T-helper 17 cell (primary cell): ENCODE results near the gene TUBGCP2. TPM values are rescaled to one million over a fixed set of nuclear protein-coding genes. Genes with fewer than 3 reads are reported as not detected.

Experiments used
- ATAC-seq: fragments of 150-1000 bp; cut with Tn5 transposase; 2 replicates; pipeline ENCODE4 v1.10.0; 2021; ENCODE audit warnings: mild to moderate bottlenecking, moderate library complexity
- DNase-seq, 3 donors: peaks; one replicate each; pipeline versions ENCODE4 v3.0.0 to v3.0.0-alpha.2; 2020 to 2021
- H3K9me3 ChIP-seq: one replicate; pipeline ENCODE4 v1.7.0; 2013; ENCODE audit warnings: low read length, mild to moderate bottlenecking; ENCODE audit not compliant: control insufficient read depth, poor library complexity, severe bottlenecking
- H3K27ac Mint-ChIP-seq: one replicate; pipeline ENCODE4 v1.8.0; 2022; ENCODE audit warnings: mild to moderate bottlenecking, moderate library complexity, mixed read lengths
- H3K27me3 Mint-ChIP-seq: one replicate; pipeline ENCODE4 v1.8.0; 2022; ENCODE audit warnings: mixed read lengths
- H3K36me3 Mint-ChIP-seq: one replicate; pipeline ENCODE4 v1.8.0; 2022; ENCODE audit warnings: low read depth, mixed read lengths
- H3K4me1 Mint-ChIP-seq: one replicate; pipeline ENCODE4 v1.8.0; 2022; ENCODE audit warnings: mild to moderate bottlenecking, mixed read lengths
- H3K4me3 Mint-ChIP-seq: one replicate; pipeline ENCODE4 v1.8.0; 2022; ENCODE audit warnings: mild to moderate bottlenecking, moderate library complexity, mixed read lengths
- total RNA-seq, 4 donors: library from RNA in 2 of 4; stranded (reverse) in 2 of 4; gene quantifications; one replicate each; pipeline ENCODE4 v1.2.3 and lab custom pipeline; 2022 to 2026

TUBGCP2 gene
- total RNA-seq, 2 donors from 2014 or later, result 73.6 to 75.4 TPM

- ATAC-seq (peak; percentile 47), DNase-seq (peak; percentile 61 to 88 (median 86))
- H3K9me3 ChIP-seq, result no peaks in the 10 kb centered on the region
- peak overlapping the region; percentile 90 for H3K4me3 Mint-ChIP-seq
- H3K36me3 Mint-ChIP-seq, result no peaks in the 10 kb centered on the region
- peak overlapping the region; percentile 91 for H3K27ac Mint-ChIP-seq
- H3K4me1 Mint-ChIP-seq, result peaks cover 53% of the 10 kb centered on the region
- no peaks in the 10 kb centered on the region for H3K27me3 Mint-ChIP-seq
Observed at GRCh38 chr10:133261726-133262325, 46.8 kb downstream of the TUBGCP2 start.

GRCh38 chr10:133260895-133261725, 47.6 kb downstream of the TUBGCP2 start:
- Mint-ChIP-seq H3K4me1 (peaks cover 53% of the 10 kb centered on the region), H3K36me3 (no peaks in the 10 kb centered on the region)

DNA sequence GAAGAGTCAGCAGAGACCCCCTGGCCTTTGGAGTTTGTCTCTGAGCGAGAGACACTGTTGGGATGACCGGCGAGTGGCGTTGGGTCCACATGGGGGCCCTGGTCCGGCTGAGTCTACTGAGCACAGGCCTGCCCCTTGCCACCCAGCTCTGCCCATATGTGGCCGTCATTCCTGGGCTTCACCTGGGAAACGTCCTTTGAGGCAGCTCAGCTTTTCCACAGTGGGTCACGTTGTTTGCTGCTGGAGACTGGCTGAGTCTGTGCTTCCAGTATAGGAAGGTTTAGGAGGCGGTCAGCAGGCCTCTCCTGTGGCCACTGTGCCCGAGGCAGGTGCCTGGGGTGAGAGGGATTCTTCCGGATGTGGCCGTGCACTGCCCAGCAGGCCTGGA, 49.1 kb downstream of the TUBGCP2 start:
- Mint-ChIP-seq H3K4me1 (peaks cover 43% of the 10 kb centered on the region), H3K27ac (peak overlapping the region; percentile 91), H3K27me3 (no peaks in the 10 kb centered on the region), H3K4me3 (peak overlapping the region; percentile 80), H3K36me3 (peaks cover 3% of the 10 kb centered on the region)
- no peaks in the 10 kb centered on the region for H3K9me3 ChIP-seq
- no peak for DNase-seq
- no peak for ATAC-seq

More at GRCh38 chr10:133260895-133261725, 47.6 kb downstream of the TUBGCP2 start:
- DNase-seq (peak; percentile 53 to 67 (median 56)), ATAC-seq (peak; percentile 67)
- H3K27ac Mint-ChIP-seq, result peak overlapping the region; percentile 91
- no peaks in the 10 kb centered on the region for H3K9me3 ChIP-seq
- H3K4me3 Mint-ChIP-seq, result peak overlapping the region; percentile 90
- no peaks in the 10 kb centered on the region for H3K27me3 Mint-ChIP-seq

- peak; percentile 57 for ATAC-seq
- H3K27ac Mint-ChIP-seq, result peak overlapping the region; percentile 91
- H3K27me3 Mint-ChIP-seq, result no peaks in the 10 kb centered on the region
- no peaks in the 10 kb centered on the region for H3K9me3 ChIP-seq
- peaks cover 3% of the 10 kb centered on the region for H3K36me3 Mint-ChIP-seq
- peaks cover 38% of the 10 kb centered on the region for H3K4me1 Mint-ChIP-seq
- peak overlapping the region; percentile 80 for H3K4me3 Mint-ChIP-seq
- DNase-seq, result peak; percentile 50 to 81 (median 56)
Observed at GRCh38 chr10:133258818-133259601, 49.7 kb downstream of the TUBGCP2 start.

DNA sequence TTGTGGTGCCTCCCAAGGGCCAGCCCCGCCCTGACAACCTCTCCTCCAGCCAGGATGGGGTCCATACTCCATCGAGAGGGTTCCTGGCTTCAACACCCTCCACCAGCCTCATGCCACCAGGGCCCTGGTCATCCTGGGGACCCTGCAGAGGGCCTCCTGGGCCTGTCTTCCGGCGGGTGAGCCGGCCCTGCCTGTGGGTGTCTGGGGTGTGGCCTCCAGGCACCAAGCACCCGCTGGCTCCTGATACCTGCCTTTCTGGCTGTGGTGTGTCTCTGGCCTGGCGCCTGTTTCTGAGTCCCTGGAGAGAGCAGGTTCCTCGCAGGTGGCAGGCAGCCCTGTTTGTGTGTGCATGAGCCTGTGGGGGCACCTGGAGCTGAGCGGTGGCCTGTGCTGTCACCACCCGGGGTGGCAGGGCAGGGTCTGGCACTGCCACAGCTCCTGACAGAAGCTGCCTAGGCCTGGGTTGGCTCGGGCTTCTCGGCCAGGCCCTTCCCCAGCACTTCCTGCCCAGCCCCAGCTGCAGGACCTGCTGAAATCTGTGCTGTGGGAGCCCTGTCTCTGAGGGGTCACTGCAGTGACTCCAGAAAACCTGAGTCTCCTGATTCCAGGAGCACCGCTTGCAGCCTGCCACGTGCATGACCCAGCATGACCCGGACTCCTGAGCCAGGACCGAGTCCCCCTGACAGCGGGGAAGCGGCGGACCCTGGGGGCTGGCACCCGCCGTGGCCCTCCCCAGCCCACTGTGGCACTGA, 50.4 kb downstream of the TUBGCP2 start:
- Mint-ChIP-seq H3K27me3 (no peaks in the 10 kb centered on the region), H3K36me3 (peaks cover 3% of the 10 kb centered on the region), H3K4me3 (peak overlapping the region; percentile 79), H3K27ac (peak overlapping the region; percentile 91), H3K4me1 (peaks cover 32% of the 10 kb centered on the region)
- ATAC-seq (no peak), DNase-seq (no peak)
- H3K9me3 ChIP-seq, result no peaks in the 10 kb centered on the region

- no peaks in the 10 kb centered on the region for H3K27me3 Mint-ChIP-seq
- no peak for ATAC-seq
Observed at GRCh38 chr10:133257489-133258065, 51.1 kb downstream of the TUBGCP2 start.

DNA sequence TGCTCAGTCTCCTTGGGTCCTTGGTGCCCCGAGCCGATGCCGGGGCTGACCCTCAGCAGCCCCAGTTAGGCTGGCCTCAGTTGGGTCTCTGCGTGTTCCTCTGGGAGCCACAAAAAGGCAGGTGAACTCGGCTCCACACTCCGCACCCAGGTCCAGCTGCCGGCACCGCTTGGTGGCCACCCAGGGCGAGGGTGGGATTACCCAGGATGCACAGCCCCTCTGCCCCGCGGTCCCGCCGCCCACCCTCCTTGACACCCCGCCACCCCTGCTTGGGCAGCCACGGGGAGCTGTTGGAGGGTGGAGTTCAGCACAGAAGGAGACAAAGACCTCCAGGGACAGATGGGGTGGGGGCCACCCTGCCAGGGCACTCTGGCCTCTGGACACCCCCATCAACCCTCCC, 53.3 kb downstream of the TUBGCP2 start:
- H3K36me3 Mint-ChIP-seq, result peaks cover 5% of the 10 kb centered on the region
- H3K27ac Mint-ChIP-seq, result no peak overlapping the region
- no peak for ATAC-seq

More at GRCh38 chr10:133257489-133258065, 51.1 kb downstream of the TUBGCP2 start:
- peak overlapping the region; percentile 79 for H3K4me3 Mint-ChIP-seq
- H3K36me3 Mint-ChIP-seq, result peaks cover 3% of the 10 kb centered on the region
- H3K27ac Mint-ChIP-seq, result peak overlapping the region; percentile 91
- no peaks in the 10 kb centered on the region for H3K9me3 ChIP-seq
- DNase-seq, result no peak
- peaks cover 31% of the 10 kb centered on the region for H3K4me1 Mint-ChIP-seq

GRCh38 chr10:133254421-133255120, 54.1 kb downstream of the TUBGCP2 start:
- Mint-ChIP-seq H3K27me3 (peaks cover 10% of the 10 kb centered on the region), H3K27ac (no peak overlapping the region), H3K36me3 (peaks cover 8% of the 10 kb centered on the region), H3K4me3 (no peak overlapping the region), H3K4me1 (peaks cover 20% of the 10 kb centered on the region)
- H3K9me3 ChIP-seq, result no peaks in the 10 kb centered on the region
- ATAC-seq, result no peak
- no peak for DNase-seq

More for the DNA sequence above, 53.3 kb downstream of the TUBGCP2 start:
- peaks cover 3% of the 10 kb centered on the region for H3K27me3 Mint-ChIP-seq
- H3K4me3 Mint-ChIP-seq, result no peak overlapping the region
- peaks cover 25% of the 10 kb centered on the region for H3K4me1 Mint-ChIP-seq
- no peak for DNase-seq
- H3K9me3 ChIP-seq, result no peaks in the 10 kb centered on the region

DNA sequence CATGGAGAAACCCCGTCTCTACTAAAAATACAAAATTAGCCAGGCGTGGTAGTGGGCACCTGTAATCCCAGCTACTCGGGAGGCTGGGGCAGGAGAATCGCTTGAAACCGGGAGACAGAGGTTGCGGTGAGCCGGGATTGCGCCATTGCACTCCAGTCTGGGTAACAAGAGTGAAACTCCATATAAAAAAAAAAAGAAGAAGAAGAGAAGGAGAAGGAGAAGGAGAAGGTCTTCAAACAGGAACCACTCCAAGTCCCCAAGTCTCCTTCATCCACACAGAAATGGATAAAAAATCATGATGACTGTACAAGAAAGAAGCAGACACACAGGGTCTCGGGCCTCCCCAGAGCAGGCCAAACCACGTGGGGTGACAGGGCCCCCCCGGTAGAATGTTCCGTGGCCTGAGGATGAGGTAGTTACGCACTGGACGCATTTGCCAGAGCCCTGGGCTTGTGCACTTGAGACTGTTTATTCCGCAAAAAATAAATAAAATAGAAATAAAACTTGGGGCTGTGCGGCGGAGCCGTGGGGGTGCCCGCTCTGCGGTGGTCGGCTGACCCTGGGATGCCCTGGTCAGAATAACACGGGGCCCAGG, 55.2 kb downstream of the TUBGCP2 start:
- Mint-ChIP-seq H3K4me1 (peaks cover 16% of the 10 kb centered on the region), H3K4me3 (no peak overlapping the region), H3K36me3 (peaks cover 10% of the 10 kb centered on the region), H3K27me3 (peaks cover 10% of the 10 kb centered on the region), H3K27ac (peak overlapping the region; percentile 19)
- ATAC-seq, result no peak
- no peak for DNase-seq
- no peaks in the 10 kb centered on the region for H3K9me3 ChIP-seq

GRCh38 chr10:133252223-133252552, 56.5 kb downstream of the TUBGCP2 start:
- Mint-ChIP-seq H3K27me3 (peaks cover 10% of the 10 kb centered on the region), H3K4me3 (no peak overlapping the region), H3K36me3 (peaks cover 10% of the 10 kb centered on the region), H3K27ac (no peak overlapping the region), H3K4me1 (peaks cover 9% of the 10 kb centered on the region)
- no peak for DNase-seq
- ATAC-seq, result no peak
- H3K9me3 ChIP-seq, result no peaks in the 10 kb centered on the region

GRCh38 chr10:133251388-133252222, 57.1 kb downstream of the TUBGCP2 start:
- H3K36me3 Mint-ChIP-seq, result peaks cover 10% of the 10 kb centered on the region
- H3K4me3 Mint-ChIP-seq, result no peak overlapping the region
- no peak for ATAC-seq
- H3K27ac Mint-ChIP-seq, result no peak overlapping the region
- no peaks in the 10 kb centered on the region for H3K9me3 ChIP-seq
- H3K4me1 Mint-ChIP-seq, result peaks cover 9% of the 10 kb centered on the region
- H3K27me3 Mint-ChIP-seq, result peaks cover 10% of the 10 kb centered on the region
- no peak for DNase-seq
